Measurements from ENCODE around the gene HSPH1.

Gene HSPH1

GRCh38 chr13:31093145-31093885 is 68.4 kb downstream of the HSPH1 start:
- DNase-seq: no peak

GRCh38 chr13:31092646-31093045 is 69.1 kb downstream of the HSPH1 start:
- no peak for DNase-seq

- DNase-seq: no peak
These were observed 70.6 kb downstream of the HSPH1 start for GRCh38 chr13:31090961-31091624.

- DNase-seq: no peak
These were observed 71.6 kb downstream of the HSPH1 start for GRCh38 chr13:31090096-31090495.

GRCh38 chr13:31089649-31090048 is 72.1 kb downstream of the HSPH1 start:
- DNase-seq: no peak

- DNase-seq: no peak
These were observed 72.8 kb downstream of the HSPH1 start for GRCh38 chr13:31088826-31089420.

Measured in CD4-positive, alpha-beta T cell treated with Interleukin-12 subunit alpha and Interleukin-12 subunit beta, for 1 hour (primary cell).